Measurements from ENCODE around the gene CDRT15. TPM values are rescaled to one million over a fixed set of nuclear protein-coding genes. Genes with fewer than 3 reads are reported as not detected.
"Not testable (repeated sequence)": the region's sequence is repeated elsewhere in the genome, so short reads cannot be mapped to it uniquely, and the experiment has no call there.

CDRT15 gene
- total RNA-seq, result not detected

- not testable (repeated sequence) for DNase-seq (ENCODE audit: low read depth in 2 of 3, low spot score in 2 of 3)
Observed at GRCh38 chr17:14236762-14237161, at the start of gene CDRT15. TSS of gene CDRT15 (minus strand) at chr17:14236862. CDS start at chr17:14236833, 29 bp downstream.

- no peak for DNase-seq (ENCODE audit: low read depth in 2 of 3, low spot score in 2 of 3)
Observed at GRCh38 chr17:14282726-14283125, 46.1 kb upstream of the CDRT15 start.

GRCh38 chr17:14281530-14281929, 44.9 kb upstream of the CDRT15 start:
- no peak for DNase-seq (ENCODE audit: low read depth in 2 of 3, low spot score in 2 of 3)

GRCh38 chr17:14276535-14277250, 40.0 kb upstream of the CDRT15 start:
- DNase-seq (ENCODE audit: low read depth in 2 of 3, low spot score in 2 of 3), result no peak

GRCh38 chr17:14270508-14270907, 33.8 kb upstream of the CDRT15 start:
- DNase-seq (ENCODE audit: low read depth in 2 of 3, low spot score in 2 of 3), result no peak

GRCh38 chr17:14269473-14269872, 32.8 kb upstream of the CDRT15 start:
- no peak for DNase-seq (ENCODE audit: low read depth in 2 of 3, low spot score in 2 of 3)

- DNase-seq (ENCODE audit: low read depth in 2 of 3, low spot score in 2 of 3), result peak in 2 of 3 donors; percentile 1 to 19
Observed at GRCh38 chr17:14268264-14268663, 31.6 kb upstream of the CDRT15 start.

- DNase-seq (ENCODE audit: low read depth in 2 of 3, low spot score in 2 of 3), result no peak
Observed at GRCh38 chr17:14261406-14261805, 24.7 kb upstream of the CDRT15 start.

- DNase-seq (ENCODE audit: low read depth in 2 of 3, low spot score in 2 of 3), result no peak
Observed at GRCh38 chr17:14245629-14246028, 9.0 kb upstream of the CDRT15 start.

- no peak for DNase-seq (ENCODE audit: low read depth in 2 of 3, low spot score in 2 of 3)
Observed at GRCh38 chr17:14245002-14245401, 8.3 kb upstream of the CDRT15 start.

- DNase-seq (ENCODE audit: low read depth in 2 of 3, low spot score in 2 of 3), result not testable (repeated sequence)
Observed at GRCh38 chr17:14239271-14239670, 2.6 kb upstream of the CDRT15 start.

GRCh38 chr17:14236032-14236431, 630 bp downstream of the CDRT15 start:
- DNase-seq (ENCODE audit: low read depth in 2 of 3, low spot score in 2 of 3), result not testable (repeated sequence)

GRCh38 chr17:14235047-14235446, 1.6 kb downstream of the CDRT15 start:
- DNase-seq (ENCODE audit: low read depth in 2 of 3, low spot score in 2 of 3), result not testable (repeated sequence)

- not testable (repeated sequence) for DNase-seq (ENCODE audit: low read depth in 2 of 3, low spot score in 2 of 3)
Observed at GRCh38 chr17:14231187-14231586, 5.5 kb downstream of the CDRT15 start.

GRCh38 chr17:14228903-14229302, 7.8 kb downstream of the CDRT15 start:
- DNase-seq (ENCODE audit: low read depth in 2 of 3, low spot score in 2 of 3), result no peak

- no peak for DNase-seq (ENCODE audit: low read depth in 2 of 3, low spot score in 2 of 3)
Observed at GRCh38 chr17:14227052-14227451, 9.6 kb downstream of the CDRT15 start.

GRCh38 chr17:14225254-14225980, 11.2 kb downstream of the CDRT15 start:
- peak in 1 of 3 donors; percentile 40 for DNase-seq (ENCODE audit: low read depth in 2 of 3, low spot score in 2 of 3)

GRCh38 chr17:14222611-14223010, 14.1 kb downstream of the CDRT15 start:
- no peak for DNase-seq (ENCODE audit: low read depth in 2 of 3, low spot score in 2 of 3)

- DNase-seq (ENCODE audit: low read depth in 2 of 3, low spot score in 2 of 3), result peak in 1 of 3 donors; percentile 36
Observed at GRCh38 chr17:14214271-14214670, 22.4 kb downstream of the CDRT15 start.

- no peak for DNase-seq (ENCODE audit: low read depth in 2 of 3, low spot score in 2 of 3)
Observed at GRCh38 chr17:14212401-14212800, 24.3 kb downstream of the CDRT15 start.

- peak in 2 of 3 donors; percentile 51 to 61 for DNase-seq (ENCODE audit: low read depth in 2 of 3, low spot score in 2 of 3)
Observed at GRCh38 chr17:14211801-14212200, 24.9 kb downstream of the CDRT15 start.

- DNase-seq (ENCODE audit: low read depth in 2 of 3, low spot score in 2 of 3), result no peak
Observed at GRCh38 chr17:14211246-14211645, 25.4 kb downstream of the CDRT15 start.
